SK-N-SH (cell line): ENCODE data around the gene ACTL8. TPM values are rescaled to one million over a fixed set of nuclear protein-coding genes. Genes with fewer than 3 reads are reported as not detected.

Source experiments
- CTCF ChIA-PET: fragments of 300-600, 350-600 bp; formaldehyde crosslinking; extraction: SDS; loops from one replicate; lab custom pipeline; 2021; lab: Yijun Ruan, JAX
- POLR2A ChIA-PET: fragments of 350-600 bp; sonication (Branson Sonifier 250); formaldehyde crosslinking; extraction: SDS; loops from one replicate; lab custom pipeline; 2020; ENCODE audit warnings: antibody characterized with exemption, inconsistent platforms; lab: Yijun Ruan, JAX
- DNase-seq: peaks from one replicate; pipeline ENCODE4 v3.0.0; 2012
- H2AFZ ChIP-seq: fragments of 200-600 bp; sonication (generic); 2 replicates; pipeline ENCODE4 v1.8.1; 2016; ENCODE audit warnings: antibody characterized with exemption, mild to moderate bottlenecking, low read depth
- H3F3A ChIP-seq: fragments of 200-600 bp; sonication (generic); replicated peaks from 2 replicates; pipeline ENCODE3; 2016; ENCODE audit warnings: antibody characterized with exemption, mild to moderate bottlenecking; ENCODE audit not compliant: insufficient read depth
- H3K27ac ChIP-seq, 2 experiments: fragments of 200-500 bp in 1 of 2; fragments of 200-600 bp in 1 of 2; sonication (Bioruptor generic) in 1 of 2; sonication (generic), shearing (Covaris generic) in 1 of 2; 2 replicates each; pipeline versions ENCODE4 v1.5.1 to v1.6.1; 2014 to 2016; ENCODE audit warnings: low read depth in 2 of 2, inconsistent platforms in 1 of 2, low read length in 1 of 2, mild to moderate bottlenecking in 1 of 2, mixed read lengths in 1 of 2
- H3K27me3 ChIP-seq: fragments of 200-600 bp; sonication (generic), shearing (Covaris generic); 2 replicates; pipeline ENCODE4 v1.6.1; 2016; ENCODE audit warnings: mixed run types; ENCODE audit not compliant: insufficient read depth
- H3K36me3 ChIP-seq, 2 experiments: fragments of 200-500 bp in 1 of 2; fragments of 200-600 bp in 1 of 2; sonication (Bioruptor generic) in 1 of 2; sonication (generic) in 1 of 2; replicated peaks in 1 of 2; 2 replicates each; pipeline versions ENCODE3 to v1.5.1; 2014 to 2016; ENCODE audit warnings: low read length in 1 of 2, mild to moderate bottlenecking in 1 of 2; ENCODE audit not compliant: insufficient read depth in 2 of 2, control insufficient read depth in 1 of 2
- H3K4me1 ChIP-seq, 2 experiments: fragments of 200-500 bp in 1 of 2; fragments of 200-600 bp in 1 of 2; sonication (Bioruptor generic) in 1 of 2; sonication (generic), shearing (Covaris generic) in 1 of 2; 2 replicates each; pipeline versions ENCODE4 v1.5.1 to v1.6.1; 2014 to 2016; ENCODE audit warnings: low read depth in 1 of 2, low read length in 1 of 2, mixed run types in 1 of 2; ENCODE audit not compliant: insufficient read depth in 2 of 2, control insufficient read depth in 1 of 2
- H3K4me2 ChIP-seq: fragments of 200-600 bp; sonication (generic), shearing (Covaris generic); 2 replicates; pipeline ENCODE4 v1.6.1; 2017; ENCODE audit warnings: mixed run types
- H3K4me3 ChIP-seq, 2 experiments: fragments of 200-500 bp in 1 of 2; fragments of 200-600 bp in 1 of 2; sonication (Bioruptor generic) in 1 of 2; sonication (generic), shearing (Covaris generic) in 1 of 2; 2 replicates each; pipeline versions ENCODE4 v1.5.1 to v1.8.1; 2014 to 2016; ENCODE audit warnings: low read depth in 2 of 2, inconsistent platforms in 1 of 2, low read length in 1 of 2, mild to moderate bottlenecking in 1 of 2, mixed read lengths in 1 of 2, moderate library complexity in 1 of 2
- H3K79me2 ChIP-seq: fragments of 200-600 bp; sonication (generic); 2 replicates; pipeline ENCODE4 v1.8.1; 2017; ENCODE audit warnings: mild to moderate bottlenecking; ENCODE audit not compliant: insufficient read depth
- H3K9ac ChIP-seq: fragments of 200-600 bp; sonication (generic); 2 replicates; pipeline ENCODE4 v1.6.1; 2017; ENCODE audit warnings: mixed run types
- H3K9me2 ChIP-seq: fragments of 200-600 bp; sonication (generic); 2 replicates; pipeline ENCODE4 v1.6.1; 2017; ENCODE audit warnings: mixed run types
- H3K9me3 ChIP-seq: fragments of 200-600 bp; sonication (generic); 2 replicates; pipeline ENCODE4 v1.6.1; 2017; ENCODE audit warnings: mixed run types, mild to moderate bottlenecking, moderate library complexity
- H4K20me1 ChIP-seq: fragments of 200-600 bp; sonication (generic); 2 replicates; pipeline ENCODE4 v1.6.1; 2017; ENCODE audit warnings: mild to moderate bottlenecking, mixed run types; ENCODE audit not compliant: insufficient read depth
- CHD2 ChIP-seq: fragments of 150-350 bp; IDR thresholded peaks from 2 replicates; pipeline ENCODE4 v1.6.1; 2018; ENCODE audit warnings: low read length; ENCODE audit not compliant: partially characterized antibody
- EP300 ChIP-seq, 2 experiments: IDR thresholded peaks; 2 replicates each; pipeline versions ENCODE4 v1.4.0 to v1.6.1; 2012; ENCODE audit warnings: borderline replicate concordance in 1 of 2, low read depth in 1 of 2, low read length in 1 of 2
- GATA2 ChIP-seq: sonication (generic); formaldehyde crosslinking; IDR thresholded peaks from 2 replicates; pipeline ENCODE4 v1.5.0; 2020; ENCODE audit warnings: mild to moderate bottlenecking, missing genetic modification reagents
- JUND ChIP-seq: IDR thresholded peaks from 2 replicates; pipeline ENCODE4 v1.4.0; 2012
- MAX ChIP-seq: IDR thresholded peaks from 2 replicates; pipeline ENCODE4 v1.4.0; 2012; ENCODE audit warnings: low read depth
- NFIC ChIP-seq: IDR thresholded peaks from 2 replicates; pipeline ENCODE4 v1.4.0; 2012; ENCODE audit warnings: borderline replicate concordance
- TCF12 ChIP-seq: IDR thresholded peaks from 2 replicates; pipeline ENCODE4 v1.4.0; 2012
- WGBS: methylation state at CpG from one replicate; pipeline ENCODE4 v1.1.6; 2017; ENCODE audit warnings: low lambda C conversion rate; 5-methylcytosine and 5-hydroxymethylcytosine counted together
- polyA plus RNA-seq, 3 experiments: library from polyadenylated mRNA; depleted of rRNA; stranded (reverse); fragments of >200 nt; gene quantifications; 2 replicates each; pipeline ENCODE4 v1.2.3, GENCODE V29; 2012
- TF ChIP-seq, protein P1 (sequence below): IDR thresholded peaks from 2 replicates; pipeline ENCODE4 v1.4.0; 2012; ENCODE audit warnings: low read depth, borderline replicate concordance
- TF ChIP-seq, protein P2 (sequence below): IDR thresholded peaks from 2 replicates; pipeline ENCODE4 v1.6.1; 2012; ENCODE audit warnings: mild to moderate bottlenecking, low read depth, low read length, moderate library complexity

Gene ACTL8
- polyA plus RNA-seq, 1 of the 3 experiments (the other 2 are of a cell fraction), result 0.05 TPM

- peaks cover 7% of the 10 kb centered on the region in 2 experiments; a peak in 3 of 4 replicates for H3K4me1 ChIP-seq
- no peak overlapping the region for H3K27ac ChIP-seq
- H4K20me1 ChIP-seq, result no peaks in the 10 kb centered on the region
- H3K4me3 ChIP-seq, result no peak overlapping the region
- peaks cover 6% of the 10 kb centered on the region for H3F3A ChIP-seq
- WGBS, result 82% methylated on average over 1 of the region's 1 CpG
- ChIA-PET CTCF (no interaction called here), POLR2A (no interaction called here)
- no peaks in the 10 kb centered on the region for H3K27me3 ChIP-seq
- H2AFZ ChIP-seq, result no peak overlapping the region
- H3K4me2 ChIP-seq, result no peak overlapping the region
- no peaks in the 10 kb centered on the region for H3K36me3 ChIP-seq
- no peak for TF ChIP-seq GATA2 (CRISPR knock-in tag)
- no peak for TF ChIP-seq CHD2
- TF ChIP-seq, protein P1, sequence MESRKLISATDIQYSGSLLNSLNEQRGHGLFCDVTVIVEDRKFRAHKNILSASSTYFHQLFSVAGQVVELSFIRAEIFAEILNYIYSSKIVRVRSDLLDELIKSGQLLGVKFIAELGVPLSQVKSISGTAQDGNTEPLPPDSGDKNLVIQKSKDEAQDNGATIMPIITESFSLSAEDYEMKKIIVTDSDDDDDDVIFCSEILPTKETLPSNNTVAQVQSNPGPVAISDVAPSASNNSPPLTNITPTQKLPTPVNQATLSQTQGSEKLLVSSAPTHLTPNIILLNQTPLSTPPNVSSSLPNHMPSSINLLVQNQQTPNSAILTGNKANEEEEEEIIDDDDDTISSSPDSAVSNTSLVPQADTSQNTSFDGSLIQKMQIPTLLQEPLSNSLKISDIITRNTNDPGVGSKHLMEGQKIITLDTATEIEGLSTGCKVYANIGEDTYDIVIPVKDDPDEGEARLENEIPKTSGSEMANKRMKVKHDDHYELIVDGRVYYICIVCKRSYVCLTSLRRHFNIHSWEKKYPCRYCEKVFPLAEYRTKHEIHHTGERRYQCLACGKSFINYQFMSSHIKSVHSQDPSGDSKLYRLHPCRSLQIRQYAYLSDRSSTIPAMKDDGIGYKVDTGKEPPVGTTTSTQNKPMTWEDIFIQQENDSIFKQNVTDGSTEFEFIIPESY, result no peak
- no peaks in the 10 kb centered on the region for H3K9me2 ChIP-seq
- no peak overlapping the region for H3K9ac ChIP-seq
- H3K9me3 ChIP-seq, result no peaks in the 10 kb centered on the region
- H3K79me2 ChIP-seq, result no peaks in the 10 kb centered on the region
- DNase-seq, result no peak
Observed at GRCh38 chr1:17860812-17861211, 105.7 kb downstream of the ACTL8 start.

DNA sequence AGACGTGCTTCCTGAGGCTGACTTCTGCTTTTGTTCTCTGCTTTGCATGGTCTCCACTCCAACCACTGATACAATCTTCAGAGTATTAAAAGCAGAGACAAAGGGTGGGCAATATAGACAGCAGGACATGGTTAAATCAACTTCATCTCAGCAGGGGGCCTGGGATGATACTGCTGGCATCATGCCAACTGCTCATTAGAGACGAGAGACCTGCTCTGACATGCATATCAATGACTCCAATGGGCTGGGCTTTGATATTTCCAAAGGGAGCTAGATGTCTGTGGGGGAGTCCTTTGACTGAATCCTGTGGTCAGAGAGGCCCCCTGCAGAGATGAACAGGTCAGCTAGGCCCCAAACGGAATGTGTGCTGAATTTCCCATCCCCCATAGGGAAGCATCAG is 106.6 kb downstream of the ACTL8 start:
- whole genome bisulfite sequencing, result 14% methylated on average over 3 of the region's 3 CpGs

More for the DNA sequence above, 106.6 kb downstream of the ACTL8 start:
- TF ChIP-seq NFIC (peak; percentile 81), EP300 (IDR thresholded peaks at IDR 0.05; ENCODE audit: borderline replicate concordance in 1 of 2, low read depth in 1 of 2, low read length in 1 of 2) (no peak), GATA2 (CRISPR knock-in tag) (peak; percentile 82; the same call in 1 of the 2 replicates), TCF12 (peak; percentile 48), JUND (no peak; the same call in 1 of the 2 replicates), MAX (no peak)
- TF ChIP-seq, protein P2, sequence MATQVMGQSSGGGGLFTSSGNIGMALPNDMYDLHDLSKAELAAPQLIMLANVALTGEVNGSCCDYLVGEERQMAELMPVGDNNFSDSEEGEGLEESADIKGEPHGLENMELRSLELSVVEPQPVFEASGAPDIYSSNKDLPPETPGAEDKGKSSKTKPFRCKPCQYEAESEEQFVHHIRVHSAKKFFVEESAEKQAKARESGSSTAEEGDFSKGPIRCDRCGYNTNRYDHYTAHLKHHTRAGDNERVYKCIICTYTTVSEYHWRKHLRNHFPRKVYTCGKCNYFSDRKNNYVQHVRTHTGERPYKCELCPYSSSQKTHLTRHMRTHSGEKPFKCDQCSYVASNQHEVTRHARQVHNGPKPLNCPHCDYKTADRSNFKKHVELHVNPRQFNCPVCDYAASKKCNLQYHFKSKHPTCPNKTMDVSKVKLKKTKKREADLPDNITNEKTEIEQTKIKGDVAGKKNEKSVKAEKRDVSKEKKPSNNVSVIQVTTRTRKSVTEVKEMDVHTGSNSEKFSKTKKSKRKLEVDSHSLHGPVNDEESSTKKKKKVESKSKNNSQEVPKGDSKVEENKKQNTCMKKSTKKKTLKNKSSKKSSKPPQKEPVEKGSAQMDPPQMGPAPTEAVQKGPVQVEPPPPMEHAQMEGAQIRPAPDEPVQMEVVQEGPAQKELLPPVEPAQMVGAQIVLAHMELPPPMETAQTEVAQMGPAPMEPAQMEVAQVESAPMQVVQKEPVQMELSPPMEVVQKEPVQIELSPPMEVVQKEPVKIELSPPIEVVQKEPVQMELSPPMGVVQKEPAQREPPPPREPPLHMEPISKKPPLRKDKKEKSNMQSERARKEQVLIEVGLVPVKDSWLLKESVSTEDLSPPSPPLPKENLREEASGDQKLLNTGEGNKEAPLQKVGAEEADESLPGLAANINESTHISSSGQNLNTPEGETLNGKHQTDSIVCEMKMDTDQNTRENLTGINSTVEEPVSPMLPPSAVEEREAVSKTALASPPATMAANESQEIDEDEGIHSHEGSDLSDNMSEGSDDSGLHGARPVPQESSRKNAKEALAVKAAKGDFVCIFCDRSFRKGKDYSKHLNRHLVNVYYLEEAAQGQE, result no peak
- ChIA-PET CTCF (interaction anchor here (1.7 kb wide), 1 partner anchor 200 kb away, joined by 5 read pairs; no protein-coding TSS in a partner anchor), POLR2A (no interaction called here)
- Histone ChIP-seq H3K4me3 (no peak overlapping the region), H3K4me1 (peaks cover 7 to 14% of the 10 kb centered on the region in 2 experiments; a peak in 3 of 4 replicates), H3K4me2 (no peak overlapping the region), H3K79me2 (no peaks in the 10 kb centered on the region), H3K36me3 (no peaks in the 10 kb centered on the region), H2AFZ (no peak overlapping the region), H3K9me3 (no peaks in the 10 kb centered on the region), H4K20me1 (no peaks in the 10 kb centered on the region), H3F3A (peaks cover 15% of the 10 kb centered on the region), H3K9ac (no peak overlapping the region), H3K9me2 (no peaks in the 10 kb centered on the region), H3K27ac (no peak overlapping the region), H3K27me3 (no peaks in the 10 kb centered on the region)
- peak; percentile 62 for DNase-seq
